HEK293 (cell line): ENCODE results near the gene UBTD1.

Source experiments
- SCRT1 ChIP-seq: fragments of 450-650 bp; formaldehyde crosslinking; IDR thresholded peaks from 2 replicates; pipeline ENCODE4 v1.5.1; 2016; ENCODE audit warnings: missing biosample characterization, missing genetic modification characterization, borderline replicate concordance
- ZFP37 ChIP-seq: fragments of 450-650 bp; formaldehyde crosslinking; IDR thresholded peaks from 2 replicates; pipeline ENCODE4 v1.5.1; 2016; ENCODE audit warnings: missing biosample characterization, missing genetic modification characterization
- ZNF121 ChIP-seq: fragments of 450-650 bp; formaldehyde crosslinking; IDR thresholded peaks from 2 replicates; pipeline ENCODE4 v1.5.1; 2016; ENCODE audit warnings: missing biosample characterization, missing genetic modification characterization
- ZNF366 ChIP-seq: fragments of 450-650 bp; formaldehyde crosslinking; conservative IDR thresholded peaks from 2 replicates; pipeline ENCODE4 v1.5.1; 2016; ENCODE audit warnings: missing biosample characterization, missing genetic modification characterization
- ZNF830 ChIP-seq: fragments of 450-650 bp; IDR thresholded peaks from 2 replicates; pipeline ENCODE4 v1.5.0; 2018; ENCODE audit warnings: missing biosample characterization, missing genetic modification characterization, low read depth, mild to moderate bottlenecking, moderate library complexity
- TF ChIP-seq, protein P1 (sequence below): fragments of 450-650 bp; formaldehyde crosslinking; IDR thresholded peaks from 2 replicates; pipeline ENCODE4 v1.5.1; 2016; ENCODE audit warnings: missing biosample characterization, missing genetic modification characterization
- TF ChIP-seq, protein P2 (sequence below): IDR thresholded peaks from 2 replicates; pipeline ENCODE4 v1.6.1; 2011; ENCODE audit warnings: mild to moderate bottlenecking, low read depth, low read length, borderline replicate concordance
- TF ChIP-seq, protein P3 (sequence below): fragments of 450-650 bp; formaldehyde crosslinking; IDR thresholded peaks from 2 replicates; pipeline ENCODE4 v1.5.1; 2016; ENCODE audit warnings: missing biosample characterization, missing genetic modification characterization
- TF ChIP-seq, protein P4 (sequence below): fragments of 450-650 bp; formaldehyde crosslinking; IDR thresholded peaks from 2 replicates; pipeline ENCODE4 v1.5.1; 2016; ENCODE audit warnings: missing biosample characterization, missing genetic modification characterization

DNA sequence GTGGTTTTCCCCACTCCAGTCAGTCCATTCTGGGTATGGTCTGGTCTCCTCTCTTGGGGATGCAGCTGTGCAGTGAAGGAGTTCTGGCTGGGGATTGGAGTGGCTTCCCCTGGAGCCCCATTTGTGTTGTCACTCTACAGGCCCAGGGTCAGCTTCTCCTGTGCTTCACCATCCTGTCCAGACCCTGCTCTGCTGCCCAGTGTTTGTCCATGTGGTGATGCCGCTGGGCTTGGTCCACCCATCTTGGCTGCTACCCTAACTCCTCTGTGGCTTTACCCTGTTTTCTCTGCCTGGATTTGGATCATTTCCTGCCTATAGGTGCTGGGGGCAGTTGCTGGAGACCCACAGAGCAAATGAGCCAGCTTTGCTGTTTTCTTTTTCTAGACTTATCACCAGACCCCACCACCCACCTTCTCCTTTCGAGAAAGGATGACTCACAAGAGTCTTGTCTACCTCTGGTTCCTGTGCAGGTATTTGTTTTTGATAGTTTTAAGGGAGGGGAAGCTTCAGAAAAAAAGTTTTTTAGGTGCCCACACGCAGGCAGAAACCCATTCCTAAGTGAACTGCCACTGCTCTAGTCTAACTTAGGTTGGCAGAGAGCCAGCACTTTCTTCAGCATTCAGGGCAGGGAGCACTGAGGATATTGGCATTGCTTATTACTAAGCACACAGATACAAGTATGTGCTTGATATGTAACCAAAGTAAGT is 44.2 kb upstream of the UBTD1 start:
- TF ChIP-seq, protein P1, sequence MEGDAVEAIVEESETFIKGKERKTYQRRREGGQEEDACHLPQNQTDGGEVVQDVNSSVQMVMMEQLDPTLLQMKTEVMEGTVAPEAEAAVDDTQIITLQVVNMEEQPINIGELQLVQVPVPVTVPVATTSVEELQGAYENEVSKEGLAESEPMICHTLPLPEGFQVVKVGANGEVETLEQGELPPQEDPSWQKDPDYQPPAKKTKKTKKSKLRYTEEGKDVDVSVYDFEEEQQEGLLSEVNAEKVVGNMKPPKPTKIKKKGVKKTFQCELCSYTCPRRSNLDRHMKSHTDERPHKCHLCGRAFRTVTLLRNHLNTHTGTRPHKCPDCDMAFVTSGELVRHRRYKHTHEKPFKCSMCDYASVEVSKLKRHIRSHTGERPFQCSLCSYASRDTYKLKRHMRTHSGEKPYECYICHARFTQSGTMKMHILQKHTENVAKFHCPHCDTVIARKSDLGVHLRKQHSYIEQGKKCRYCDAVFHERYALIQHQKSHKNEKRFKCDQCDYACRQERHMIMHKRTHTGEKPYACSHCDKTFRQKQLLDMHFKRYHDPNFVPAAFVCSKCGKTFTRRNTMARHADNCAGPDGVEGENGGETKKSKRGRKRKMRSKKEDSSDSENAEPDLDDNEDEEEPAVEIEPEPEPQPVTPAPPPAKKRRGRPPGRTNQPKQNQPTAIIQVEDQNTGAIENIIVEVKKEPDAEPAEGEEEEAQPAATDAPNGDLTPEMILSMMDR (tag by site-specific recombination), result no peak
- TF ChIP-seq, protein P2, sequence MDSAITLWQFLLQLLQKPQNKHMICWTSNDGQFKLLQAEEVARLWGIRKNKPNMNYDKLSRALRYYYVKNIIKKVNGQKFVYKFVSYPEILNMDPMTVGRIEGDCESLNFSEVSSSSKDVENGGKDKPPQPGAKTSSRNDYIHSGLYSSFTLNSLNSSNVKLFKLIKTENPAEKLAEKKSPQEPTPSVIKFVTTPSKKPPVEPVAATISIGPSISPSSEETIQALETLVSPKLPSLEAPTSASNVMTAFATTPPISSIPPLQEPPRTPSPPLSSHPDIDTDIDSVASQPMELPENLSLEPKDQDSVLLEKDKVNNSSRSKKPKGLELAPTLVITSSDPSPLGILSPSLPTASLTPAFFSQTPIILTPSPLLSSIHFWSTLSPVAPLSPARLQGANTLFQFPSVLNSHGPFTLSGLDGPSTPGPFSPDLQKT, result no peak
- TF ChIP-seq ZNF366 (no peak), ZNF830 (tag by site-specific recombination) (no peak), SCRT1 (tag by site-specific recombination) (no peak), ZNF121 (tag by site-specific recombination) (no peak), ZFP37 (tag by site-specific recombination) (no peak)
- TF ChIP-seq, protein P3, sequence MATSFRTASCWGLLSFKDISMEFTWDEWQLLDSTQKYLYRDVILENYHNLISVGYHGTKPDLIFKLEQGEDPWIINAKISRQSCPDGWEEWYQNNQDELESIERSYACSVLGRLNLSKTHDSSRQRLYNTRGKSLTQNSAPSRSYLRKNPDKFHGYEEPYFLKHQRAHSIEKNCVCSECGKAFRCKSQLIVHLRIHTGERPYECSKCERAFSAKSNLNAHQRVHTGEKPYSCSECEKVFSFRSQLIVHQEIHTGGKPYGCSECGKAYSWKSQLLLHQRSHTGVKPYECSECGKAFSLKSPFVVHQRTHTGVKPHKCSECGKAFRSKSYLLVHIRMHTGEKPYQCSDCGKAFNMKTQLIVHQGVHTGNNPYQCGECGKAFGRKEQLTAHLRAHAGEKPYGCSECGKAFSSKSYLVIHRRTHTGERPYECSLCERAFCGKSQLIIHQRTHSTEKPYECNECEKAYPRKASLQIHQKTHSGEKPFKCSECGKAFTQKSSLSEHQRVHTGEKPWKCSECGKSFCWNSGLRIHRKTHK, result no peak
- TF ChIP-seq, protein P4, sequence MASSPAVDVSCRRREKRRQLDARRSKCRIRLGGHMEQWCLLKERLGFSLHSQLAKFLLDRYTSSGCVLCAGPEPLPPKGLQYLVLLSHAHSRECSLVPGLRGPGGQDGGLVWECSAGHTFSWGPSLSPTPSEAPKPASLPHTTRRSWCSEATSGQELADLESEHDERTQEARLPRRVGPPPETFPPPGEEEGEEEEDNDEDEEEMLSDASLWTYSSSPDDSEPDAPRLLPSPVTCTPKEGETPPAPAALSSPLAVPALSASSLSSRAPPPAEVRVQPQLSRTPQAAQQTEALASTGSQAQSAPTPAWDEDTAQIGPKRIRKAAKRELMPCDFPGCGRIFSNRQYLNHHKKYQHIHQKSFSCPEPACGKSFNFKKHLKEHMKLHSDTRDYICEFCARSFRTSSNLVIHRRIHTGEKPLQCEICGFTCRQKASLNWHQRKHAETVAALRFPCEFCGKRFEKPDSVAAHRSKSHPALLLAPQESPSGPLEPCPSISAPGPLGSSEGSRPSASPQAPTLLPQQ (tag by site-specific recombination), result no peak
